ENCODE measurements around the gene FCMR. TPM values are rescaled to one million over a fixed set of nuclear protein-coding genes. Genes with fewer than 3 reads are reported as not detected.

Gene FCMR
- total and polyA plus RNA-seq, 9 of the 15 experiments (the other 6 are each of a cell fraction or from before 2014, with no cell fraction given) = 0.11 to 0.82 (median 0.20) TPM; not detected in 5

GRCh38 chr1:206878456-206878855 is 43.3 kb downstream of the FCMR start:
- H3K4me3 ChIP-seq = no peak overlapping the region
- H3K9me3 ChIP-seq (replicated peaks; ENCODE audit: control insufficient read depth, insufficient read depth, low read depth, low read length) = peaks cover 8% of the 10 kb centered on the region
- H2AFZ ChIP-seq (ENCODE audit: low read depth, low read length) = no peak overlapping the region
- H3K27ac ChIP-seq (ENCODE audit: extremely low read depth, low read depth, low read length) = no peak overlapping the region
- POLR2A ChIA-PET = interaction anchor here (0.6 kb wide), 1 partner anchor 44 kb away, joined by 3 read pairs; no protein-coding TSS in a partner anchor
- H3K4me1 ChIP-seq (replicated peaks in 1 of 2; ENCODE audit: control insufficient read depth in 2 of 2, insufficient read depth in 2 of 2, low read length in 2 of 2) = no peaks in the 10 kb centered on the region
- intact Hi-C loops (cut with micrococcal nuclease) (no loop called here), in situ Hi-C loops (cut with MboI) (no loop called here)
- no peak overlapping the region for H3K4me2 ChIP-seq (ENCODE audit: insufficient read depth, low read length)
- H3K27me3 ChIP-seq (ENCODE audit: control insufficient read depth in 2 of 2, insufficient read depth in 2 of 2, low read length in 2 of 2) = no peaks in the 10 kb centered on the region
- CTCF ChIA-PET (ENCODE audit: low intra/inter-chr PET ratio) = no interaction called here
- no peak overlapping the region for H3K9ac ChIP-seq (ENCODE audit: insufficient read depth in 1 of 2, low read depth in 2 of 2, low read length in 2 of 2)
- no peaks in the 10 kb centered on the region for H3K36me3 ChIP-seq (ENCODE audit: control insufficient read depth, insufficient read depth, low read length)
- FAIRE-seq (peak; percentile 32), DNase-seq (ENCODE audit: extremely low read depth in 1 of 4, low spot score in 3 of 4) (peak; percentile 28 to 42 (median 36)), ATAC-seq (peak; percentile 59; the same call in 1 of the 3 replicates)
- no peaks in the 10 kb centered on the region for H4K20me1 ChIP-seq (replicated peaks; ENCODE audit: control insufficient read depth, insufficient read depth, low read length)
- BruUV-seq (replicated peaks) = no TSS peak
- no peaks in the 10 kb centered on the region for H3K9me1 ChIP-seq (ENCODE audit: control insufficient read depth, insufficient read depth, low read length)
- no peaks in the 10 kb centered on the region for H3K79me2 ChIP-seq (ENCODE audit: control insufficient read depth, insufficient read depth, low read length)
- no peak for TF ChIP-seq CTCFL (IDR thresholded peaks at IDR 0.05; ENCODE audit: borderline replicate concordance, insufficient read depth, low read depth, low read length, poor library complexity, severe bottlenecking)
- TF ChIP-seq CBX1 (IDR thresholded peaks at IDR 0.05; ENCODE audit: low read depth) = peak; percentile 79; the same call in 1 of the 2 replicates
- TF ChIP-seq SFPQ (IDR thresholded peaks at IDR 0.05; ENCODE audit: low read depth, low read length) = no peak
- peak; percentile 55 for TF ChIP-seq ZNF280A (IDR thresholded peaks at IDR 0.05; ENCODE audit: low read depth, partially characterized antibody)
- peak; percentile 99 for TF ChIP-seq CBX5 (IDR thresholded peaks at IDR 0.05; ENCODE audit: borderline replicate concordance, low read depth)
- no peak for TF ChIP-seq CREB3L1 (IDR thresholded peaks at IDR 0.05; ENCODE audit: borderline replicate concordance, low read depth)
- TF ChIP-seq KLF16 (IDR thresholded peaks at IDR 0.05) = no peak
- TF ChIP-seq XRCC3 (IDR thresholded peaks at IDR 0.05) = peak; percentile 83
- TF ChIP-seq ZNF655 (CRISPR knock-in tag; IDR thresholded peaks at IDR 0.05) = no peak
- 0 out of 2 replicates have a peak, but pooled peaks have one; percentile 23 for TF ChIP-seq EHMT2 (IDR thresholded peaks at IDR 0.05)
- no peak for TF ChIP-seq ZNF347 (CRISPR knock-in tag; IDR thresholded peaks at IDR 0.05; ENCODE audit: low read depth)
- TF ChIP-seq PHF20 (IDR thresholded peaks at IDR 0.05; ENCODE audit: partially characterized antibody) = no peak
- TF ChIP-seq CEBPB (tag; IDR thresholded peaks at IDR 0.05) = no peak
- peak in 1 of 2 experiments; percentile 42; a peak in 2 of 4 replicates for TF ChIP-seq RAD21 (CRISPR knock-in tag; conservative IDR thresholded peaks at IDR 0.05 in 1 of 2, IDR thresholded peaks at IDR 0.05 in 1 of 2)

Data from K562 (cell line).